HG03342 (cell line): Measurements from ENCODE around the gene EPHA5.
"Not testable (repeated sequence)": the region's sequence is repeated elsewhere in the genome, so short reads cannot be mapped to it uniquely, and the experiment has no call there.

Experiments
- ATAC-seq: cut with Tn5 transposase; IDR thresholded peaks from one replicate; pipeline ENCODE4 v1.9.1; 2021; ENCODE audit warnings: mild to moderate bottlenecking, moderate library complexity; ENCODE audit not compliant: unreplicated experiment

EPHA5 gene

GRCh38 chr4:65386927-65387326, 283.4 kb downstream of the EPHA5 start:
- no peak for ATAC-seq

DNA sequence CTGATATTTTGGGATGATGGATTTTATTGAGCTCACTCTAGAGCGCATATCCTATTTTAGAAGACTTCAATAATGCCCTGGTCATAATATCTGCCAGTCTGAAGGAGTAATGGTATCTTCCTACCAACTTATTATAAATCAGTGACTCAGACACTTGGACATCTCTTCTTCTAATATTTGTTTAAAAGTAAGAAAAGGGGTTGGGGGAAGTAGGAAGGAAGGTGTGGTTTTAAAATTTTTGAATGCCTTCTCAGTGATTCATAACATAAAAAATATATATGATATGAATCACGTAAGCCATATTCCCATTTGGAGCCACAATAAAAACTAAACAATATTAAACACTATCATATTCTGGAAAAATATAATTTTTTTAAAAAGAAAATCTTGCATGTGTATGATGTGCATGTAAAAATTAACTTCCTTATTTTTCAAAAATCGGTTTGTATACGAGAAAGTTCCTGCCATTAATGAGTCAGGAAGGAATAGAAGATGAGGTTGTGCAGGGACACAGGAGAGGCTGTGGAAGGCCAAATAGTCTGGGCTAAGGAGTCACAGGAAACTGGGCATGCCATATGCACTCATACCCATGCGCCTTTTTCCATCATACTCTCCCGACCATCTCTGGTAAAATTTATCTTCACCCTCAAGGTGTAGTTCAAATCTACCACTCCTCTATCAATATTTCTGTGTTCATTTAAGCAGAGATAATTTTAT, 286.5 kb downstream of the EPHA5 start:
- ATAC-seq, result no peak

- ATAC-seq, result no peak
Measured at GRCh38 chr4:65381648-65382047, 288.6 kb downstream of the EPHA5 start.

DNA sequence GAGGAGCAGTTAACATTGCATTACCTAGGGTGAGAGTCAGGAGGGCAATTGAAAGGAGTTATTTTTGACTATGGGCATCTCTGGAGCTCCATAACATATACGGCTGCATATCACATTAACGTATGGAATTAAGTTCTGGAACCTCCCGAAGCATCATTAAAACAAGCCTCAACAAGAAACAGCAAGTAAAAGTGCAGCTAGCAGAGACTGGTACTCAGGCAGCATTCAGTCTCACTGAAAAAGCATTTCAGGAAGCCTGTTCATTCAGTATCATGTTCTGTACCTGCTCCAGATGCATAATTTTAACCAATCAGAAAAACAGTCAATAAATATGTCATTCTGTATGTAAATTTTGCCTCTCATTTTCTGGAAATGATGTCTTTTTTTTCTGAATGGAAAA, 299.6 kb downstream of the EPHA5 start:
- ATAC-seq, result no peak

GRCh38 chr4:65367306-65367705, 303.0 kb downstream of the EPHA5 start:
- no peak for ATAC-seq

GRCh38 chr4:65358914-65359313, 311.4 kb downstream of the EPHA5 start:
- ATAC-seq, result no peak

DNA sequence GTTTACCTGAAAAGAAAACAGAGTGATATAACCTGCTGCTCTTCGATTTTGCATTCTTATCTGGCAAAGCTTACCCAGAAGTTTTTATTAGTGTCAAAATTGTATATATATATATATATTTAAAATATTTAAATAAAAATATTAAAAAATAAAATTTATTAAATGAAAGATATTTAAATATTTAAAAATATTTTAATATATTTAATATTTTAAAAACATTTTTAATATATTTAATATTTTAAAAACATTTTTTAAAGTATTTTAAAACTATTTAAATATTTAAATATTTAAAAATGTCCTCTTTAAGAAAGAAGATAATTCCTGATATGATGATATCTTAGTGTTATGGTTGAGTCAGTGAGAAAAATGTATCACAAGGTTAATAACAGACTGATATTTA, 317.2 kb downstream of the EPHA5 start:
- ATAC-seq, result no peak

GRCh38 chr4:65344278-65344825, 325.9 kb downstream of the EPHA5 start:
- no peak for ATAC-seq

GRCh38 chr4:65343342-65343741, 326.9 kb downstream of the EPHA5 start:
- no peak for ATAC-seq

- no peak for ATAC-seq
Measured at GRCh38 chr4:65341557-65341956, 328.7 kb downstream of the EPHA5 start.

GRCh38 chr4:65340382-65341109, 329.7 kb downstream of the EPHA5 start:
- no peak for ATAC-seq

DNA sequence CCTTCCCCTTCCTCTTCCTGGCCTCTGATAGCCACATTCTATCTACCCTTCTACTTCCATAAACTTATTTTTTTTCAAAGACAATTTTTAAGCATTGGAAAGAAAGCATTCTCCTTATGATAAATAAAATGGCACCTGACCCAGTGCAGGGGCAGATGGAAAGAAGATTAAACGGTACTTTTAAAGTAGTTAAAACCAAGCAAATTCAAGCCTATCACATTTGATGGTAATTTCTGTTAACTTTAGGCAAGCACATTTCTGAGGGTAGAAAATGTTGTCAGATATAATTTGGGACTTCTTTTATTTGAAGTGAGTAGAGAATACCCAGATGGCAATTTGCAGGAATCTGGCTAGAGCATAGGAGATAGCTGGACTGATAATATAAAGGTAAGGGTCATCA, 332.9 kb downstream of the EPHA5 start:
- ATAC-seq, result no peak

- no peak for ATAC-seq
Measured at GRCh38 chr4:65336465-65336864, 333.8 kb downstream of the EPHA5 start.

DNA sequence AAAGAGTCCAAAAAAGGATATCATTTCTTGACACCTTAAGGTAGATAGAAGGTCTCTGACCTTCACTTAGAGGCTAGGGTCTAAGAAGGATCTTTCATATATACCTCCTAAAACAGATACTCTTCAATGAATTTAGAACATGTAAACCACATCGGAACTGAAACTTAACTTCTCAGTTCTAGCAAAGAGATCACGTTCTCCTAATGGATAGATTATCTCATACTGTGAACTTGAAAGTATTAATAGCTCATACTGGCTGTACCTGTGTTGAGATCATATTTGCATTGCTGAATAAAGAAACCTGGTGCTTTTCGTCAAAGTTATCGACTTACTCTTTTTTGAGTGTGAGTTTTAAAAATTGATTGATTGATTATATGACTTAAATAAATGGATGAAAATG, 353.8 kb downstream of the EPHA5 start:
- no peak for ATAC-seq

DNA sequence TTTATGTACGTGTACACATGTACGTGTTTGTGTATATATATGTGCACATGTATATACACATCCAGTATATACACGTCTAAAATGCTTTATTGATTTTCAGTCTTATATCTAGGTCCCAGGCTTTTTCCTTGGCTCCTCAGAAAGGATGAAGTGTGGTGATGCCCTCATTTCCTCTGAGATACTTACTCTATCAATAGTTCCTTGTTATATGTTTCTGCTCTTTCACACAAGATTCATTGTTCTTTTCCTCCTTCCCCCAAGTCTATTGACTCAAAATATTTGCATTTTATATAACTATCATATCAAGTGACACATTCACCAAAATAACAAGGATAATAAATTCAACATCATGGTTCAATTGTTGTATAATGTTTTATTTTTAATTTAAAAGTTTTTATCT, 359.2 kb downstream of the EPHA5 start:
- ATAC-seq, result no peak

- no peak for ATAC-seq
Measured at GRCh38 chr4:65310586-65310985, 359.7 kb downstream of the EPHA5 start.

GRCh38 chr4:65308626-65309025, 361.7 kb downstream of the EPHA5 start:
- ATAC-seq, result not testable (repeated sequence)

DNA sequence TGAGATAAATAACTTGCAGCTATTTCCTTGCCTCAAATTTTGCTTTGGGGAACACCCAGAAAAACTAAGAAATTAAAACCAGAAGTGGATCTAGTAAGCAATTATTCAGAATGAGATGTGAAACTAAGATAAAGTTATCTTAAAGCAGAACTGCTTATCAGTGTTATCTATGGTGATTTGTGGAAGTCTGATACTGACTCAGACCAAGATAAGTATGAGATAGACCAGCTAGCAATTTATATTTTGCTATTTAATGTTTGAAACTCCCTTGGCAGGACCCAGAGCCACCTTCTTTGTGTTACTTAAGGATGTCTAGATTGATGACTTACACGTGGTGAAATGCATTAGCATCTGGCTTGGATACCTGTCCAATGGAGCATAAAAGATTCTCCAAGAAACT, 368.1 kb downstream of the EPHA5 start:
- no peak for ATAC-seq

- no peak for ATAC-seq
Measured at GRCh38 chr4:65296246-65296645, 374.0 kb downstream of the EPHA5 start.

DNA sequence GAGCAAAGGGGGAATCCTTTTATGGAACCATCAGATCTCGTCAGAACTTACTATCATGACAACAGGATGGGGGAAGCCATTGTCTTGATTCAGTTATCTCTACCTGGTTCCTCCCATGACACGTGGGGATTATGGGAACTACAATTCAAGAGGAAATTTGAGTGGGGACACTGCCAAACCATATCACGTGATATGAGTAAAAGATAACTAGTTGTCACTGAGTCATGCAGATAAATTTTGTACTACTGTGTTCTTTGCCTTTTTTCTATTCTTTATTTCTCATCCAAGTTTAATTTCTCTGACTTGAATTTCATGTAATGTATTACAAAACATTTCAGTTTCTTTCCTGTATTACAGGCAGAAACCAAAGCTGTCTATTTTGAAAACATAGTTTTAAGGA, 383.2 kb downstream of the EPHA5 start:
- no peak for ATAC-seq
